Activated CD4-positive, alpha-beta T cell treated with anti-CD3 and anti-CD28 coated beads, Interleukin-2, amount 10 ng/mL, durations not matched to agents 24 days and 14 days (primary cell): ENCODE data around the gene BLOC1S3. TPM values are rescaled to one million over a fixed set of nuclear protein-coding genes. Genes with fewer than 3 reads are reported as not detected.

Source experiments
- DNase-seq: peaks from one replicate; pipeline ENCODE4 v3.0.0; 2022
- H3K27ac Mint-ChIP-seq: one replicate; pipeline ENCODE4 v1.8.0; 2022; ENCODE audit warnings: mild to moderate bottlenecking, mixed read lengths
- H3K27me3 Mint-ChIP-seq: one replicate; pipeline ENCODE4 v1.8.0; 2022; ENCODE audit warnings: mixed read lengths
- H3K36me3 Mint-ChIP-seq: one replicate; pipeline ENCODE4 v1.8.0; 2022; ENCODE audit warnings: low read depth, mild to moderate bottlenecking, mixed read lengths
- H3K4me1 Mint-ChIP-seq: one replicate; pipeline ENCODE4 v1.8.0; 2021; ENCODE audit warnings: mixed read lengths
- H3K4me3 Mint-ChIP-seq: one replicate; pipeline ENCODE4 v1.8.0; 2022; ENCODE audit warnings: mild to moderate bottlenecking, moderate library complexity, mixed read lengths
- H3K9me3 Mint-ChIP-seq: one replicate; pipeline ENCODE4 v1.8.0; 2021; ENCODE audit warnings: mixed read lengths
- intact Hi-C: fragments of 100-400 bp; cut with micrococcal nuclease; formaldehyde crosslinking; loops from one replicate; pipeline ENCODE4 v1.15.1; 2023
- total RNA-seq: library from RNA; stranded (reverse); gene quantifications from 2 replicates; pipeline ENCODE4 v1.2.3, GENCODE V29; 2022

BLOC1S3 gene
- total RNA-seq, 1 donor from 2014 or later, result 10.1 TPM

- DNase-seq, result no peak
- peak overlapping the region; percentile 74 for H3K27ac Mint-ChIP-seq
- H3K4me1 Mint-ChIP-seq, result peaks cover 29% of the 10 kb centered on the region
- H3K4me3 Mint-ChIP-seq, result peak overlapping the region; percentile 47
- H3K9me3 Mint-ChIP-seq, result no peaks in the 10 kb centered on the region
- intact Hi-C loops, result no loop called here
- no peaks in the 10 kb centered on the region for H3K27me3 Mint-ChIP-seq
- H3K36me3 Mint-ChIP-seq, result no peaks in the 10 kb centered on the region
Observed at GRCh38 chr19:45172611-45173208, 5.9 kb upstream of the BLOC1S3 start.

GRCh38 chr19:45173816-45174215 lies 4.8 kb upstream of the BLOC1S3 start:
- Mint-ChIP-seq H3K36me3 (no peaks in the 10 kb centered on the region), H3K4me3 (no peak overlapping the region), H3K27ac (no peak overlapping the region), H3K4me1 (peaks cover 29% of the 10 kb centered on the region), H3K9me3 (no peaks in the 10 kb centered on the region), H3K27me3 (no peaks in the 10 kb centered on the region)
- intact Hi-C loops, result no loop called here
- DNase-seq, result no peak

GRCh38 chr19:45175515-45176345 lies 2.9 kb upstream of the BLOC1S3 start:
- Mint-ChIP-seq H3K4me1 (peaks cover 26% of the 10 kb centered on the region), H3K36me3 (peaks cover 4% of the 10 kb centered on the region), H3K27me3 (no peaks in the 10 kb centered on the region), H3K27ac (peak overlapping the region; percentile 80), H3K4me3 (peak overlapping the region; percentile 42), H3K9me3 (no peaks in the 10 kb centered on the region)
- intact Hi-C loops, result no loop called here
- no peak for DNase-seq

GRCh38 chr19:45177817-45178261 lies 745 bp upstream of the BLOC1S3 start, which contains the start of gene TRAPPC6A:
Gene TRAPPC6A (minus strand): TSS chr19:45178237. CDS start chr19:45178218, 19 bp downstream.
- intact Hi-C loops, result loop anchor here (1.0 to 2.0 kb wide), 6 partner anchors 71 to 407 kb away; partner anchors contain the start of genes GEMIN7, OPA3, POLR1G and RELB
- H3K9me3 Mint-ChIP-seq, result no peaks in the 10 kb centered on the region
- H3K27ac Mint-ChIP-seq, result peak within 1 kb of the TSS; percentile 93
- H3K27me3 Mint-ChIP-seq, result no peaks in the 10 kb centered on the region
- peaks cover 20% of the 10 kb centered on the region for H3K4me1 Mint-ChIP-seq
- H3K4me3 Mint-ChIP-seq, result peak within 1 kb of the TSS; percentile 88
- H3K36me3 Mint-ChIP-seq, result peaks cover 13% of the 10 kb centered on the region
- no peak for DNase-seq

GRCh38 chr19:45179072-45179891 lies 698 bp downstream of the BLOC1S3 start:
- peak; percentile 87 for DNase-seq
- Mint-ChIP-seq H3K36me3 (peaks cover 14% of the 10 kb centered on the region), H3K4me3 (peak overlapping the region; percentile 88), H3K27ac (peak overlapping the region; percentile 93), H3K4me1 (peaks cover 16% of the 10 kb centered on the region), H3K27me3 (no peaks in the 10 kb centered on the region), H3K9me3 (no peaks in the 10 kb centered on the region)
- intact Hi-C loops, result loop anchor here (2.0 kb wide), 2 partner anchors 70 to 406 kb away; partner anchors contain the start of gene OPA3

GRCh38 chr19:45179892-45180370 lies 1.3 kb downstream of the BLOC1S3 start:
- Mint-ChIP-seq H3K27ac (peak overlapping the region; percentile 65), H3K36me3 (peaks cover 14% of the 10 kb centered on the region), H3K27me3 (no peaks in the 10 kb centered on the region), H3K9me3 (no peaks in the 10 kb centered on the region), H3K4me1 (peaks cover 18% of the 10 kb centered on the region), H3K4me3 (peak overlapping the region; percentile 79)
- DNase-seq, result no peak
- intact Hi-C loops, result loop anchor here (2.0 kb wide), 2 partner anchors 69 to 405 kb away; partner anchors contain the start of gene OPA3

GRCh38 chr19:45180936-45181335 lies 2.4 kb downstream of the BLOC1S3 start:
- peak overlapping the region; percentile 78 for H3K27ac Mint-ChIP-seq
- H3K36me3 Mint-ChIP-seq, result peaks cover 14% of the 10 kb centered on the region
- H3K4me1 Mint-ChIP-seq, result peaks cover 15% of the 10 kb centered on the region
- peak overlapping the region; percentile 79 for H3K4me3 Mint-ChIP-seq
- H3K27me3 Mint-ChIP-seq, result no peaks in the 10 kb centered on the region
- intact Hi-C loops, result no loop called here
- DNase-seq, result no peak
- no peaks in the 10 kb centered on the region for H3K9me3 Mint-ChIP-seq

GRCh38 chr19:45182758-45183157 lies 4.2 kb downstream of the BLOC1S3 start:
- Mint-ChIP-seq H3K27me3 (no peaks in the 10 kb centered on the region), H3K36me3 (peaks cover 14% of the 10 kb centered on the region), H3K27ac (no peak overlapping the region), H3K9me3 (no peaks in the 10 kb centered on the region), H3K4me3 (no peak overlapping the region), H3K4me1 (peaks cover 14% of the 10 kb centered on the region)
- no peak for DNase-seq
- intact Hi-C loops, result no loop called here

- intact Hi-C loops, result no loop called here
- no peak for DNase-seq
- no peaks in the 10 kb centered on the region for H3K27me3 Mint-ChIP-seq
Observed at GRCh38 chr19:45184115-45184514, 5.5 kb downstream of the BLOC1S3 start.

GRCh38 chr19:45186509-45187334 lies 8.1 kb downstream of the BLOC1S3 start:
- no peak for DNase-seq
- H3K4me3 Mint-ChIP-seq, result no peak overlapping the region
- H3K9me3 Mint-ChIP-seq, result no peaks in the 10 kb centered on the region
- peaks cover 4% of the 10 kb centered on the region for H3K36me3 Mint-ChIP-seq
- no peak overlapping the region for H3K27ac Mint-ChIP-seq
- H3K4me1 Mint-ChIP-seq, result peaks cover 8% of the 10 kb centered on the region
- peaks cover 4% of the 10 kb centered on the region for H3K27me3 Mint-ChIP-seq
- intact Hi-C loops, result no loop called here

More at GRCh38 chr19:45184115-45184514, 5.5 kb downstream of the BLOC1S3 start:
- H3K4me3 Mint-ChIP-seq, result no peak overlapping the region
- H3K27ac Mint-ChIP-seq, result no peak overlapping the region
- H3K9me3 Mint-ChIP-seq, result no peaks in the 10 kb centered on the region
- peaks cover 14% of the 10 kb centered on the region for H3K4me1 Mint-ChIP-seq
- peaks cover 14% of the 10 kb centered on the region for H3K36me3 Mint-ChIP-seq

- intact Hi-C loops, result no loop called here
- Mint-ChIP-seq H3K27ac (no peak overlapping the region), H3K9me3 (no peaks in the 10 kb centered on the region), H3K36me3 (peaks cover 3% of the 10 kb centered on the region), H3K27me3 (peaks cover 4% of the 10 kb centered on the region), H3K4me1 (peaks cover 8% of the 10 kb centered on the region), H3K4me3 (no peak overlapping the region)
- DNase-seq, result peak; percentile 75
Observed at GRCh38 chr19:45187421-45188100, 9.0 kb downstream of the BLOC1S3 start.

GRCh38 chr19:45189971-45190370 lies 11.4 kb downstream of the BLOC1S3 start:
- H3K4me1 Mint-ChIP-seq, result peaks cover 3% of the 10 kb centered on the region
- H3K36me3 Mint-ChIP-seq, result no peaks in the 10 kb centered on the region
- peaks cover 7% of the 10 kb centered on the region for H3K27me3 Mint-ChIP-seq
- no peaks in the 10 kb centered on the region for H3K9me3 Mint-ChIP-seq
- no peak for DNase-seq
- H3K27ac Mint-ChIP-seq, result no peak overlapping the region
- no peak overlapping the region for H3K4me3 Mint-ChIP-seq
- intact Hi-C loops, result no loop called here
